ENCODE data around the gene ALDOC.

GRCh38 chr17:28547096-28547622, 29.5 kb downstream of the ALDOC start:
- TF ChIP-seq CTCF (IDR thresholded peaks at IDR 0.05) (no peak), EZH2phosphoT487 (IDR thresholded peaks at IDR 0.05) (no peak)
